ENCODE data around the gene TPSG1.

- TF ChIP-seq CTCF (IDR thresholded peaks at IDR 0.05), result no peak
- TF ChIP-seq POLR2A (IDR thresholded peaks at IDR 0.05), result no peak
Observed at GRCh38 chr16:1182316-1182671, 42.8 kb downstream of the TPSG1 start.
